GM21619 (cell line): Measurements from ENCODE around the gene HMGN4.
A peak's percentile ranks its signal among the peaks of the same experiment; 100 is the strongest.
"Not testable (repeated sequence)": the region's sequence is repeated elsewhere in the genome, so short reads cannot be mapped to it uniquely, and the experiment has no call there.

ENCODE experiments used
- ATAC-seq: cut with Tn5 transposase; IDR thresholded peaks from one replicate; pipeline ENCODE4 v1.9.1; 2021; ENCODE audit not compliant: unreplicated experiment

The HMGN4 gene

GRCh38 chr6:26522486-26523228 lies 15.5 kb upstream of the HMGN4 start:
- ATAC-seq = not testable (repeated sequence)

DNA sequence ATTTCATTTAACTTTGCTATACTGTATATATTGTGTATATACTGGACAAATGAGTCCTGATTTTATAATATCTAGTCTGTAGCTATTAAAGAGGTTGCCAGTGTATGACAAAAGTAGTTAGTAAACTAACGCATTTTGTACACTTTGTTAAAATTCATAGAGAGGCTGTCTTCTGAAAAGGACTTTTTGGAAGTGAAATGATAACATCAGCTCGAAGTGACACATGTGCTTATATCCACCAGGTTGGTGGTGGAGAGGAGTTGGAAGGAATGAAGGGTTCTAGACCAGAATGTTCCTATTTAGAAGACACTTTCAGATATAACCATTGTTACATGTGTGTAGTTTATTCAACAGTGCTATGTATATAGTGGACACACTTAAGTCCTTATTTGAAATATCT lies 13.9 kb upstream of the HMGN4 start:
- not testable (repeated sequence) for ATAC-seq

GRCh38 chr6:26524722-26525370 lies 13.3 kb upstream of the HMGN4 start:
- no peak for ATAC-seq

DNA sequence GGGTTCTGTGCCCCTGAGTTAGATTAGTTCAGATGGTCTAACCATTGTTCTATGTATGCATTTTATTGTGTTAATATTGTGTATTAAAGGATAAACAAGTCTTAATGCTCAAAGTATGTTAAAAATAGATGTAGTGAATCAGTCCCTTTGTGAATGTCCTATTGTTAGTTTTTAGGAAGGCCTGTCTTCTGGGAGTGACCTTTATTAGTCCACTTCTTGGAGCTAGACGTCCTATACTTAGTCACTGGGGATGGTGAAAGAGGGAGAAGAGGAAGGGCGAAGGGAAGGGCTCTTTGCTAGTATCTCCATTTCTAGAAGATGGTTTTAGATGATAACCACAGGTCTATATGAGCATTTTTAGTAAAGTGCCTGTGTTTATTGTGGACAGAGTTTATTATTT lies 12.3 kb upstream of the HMGN4 start:
- no peak for ATAC-seq

- no peak for ATAC-seq
Observed at GRCh38 chr6:26526928-26527327, 11.2 kb upstream of the HMGN4 start.

- ATAC-seq = no peak
Observed at GRCh38 chr6:26530203-26530602, 8.0 kb upstream of the HMGN4 start.

- no peak for ATAC-seq
Observed at GRCh38 chr6:26531897-26532296, 6.3 kb upstream of the HMGN4 start.

- no peak for ATAC-seq
Observed at GRCh38 chr6:26532699-26533531, 5.3 kb upstream of the HMGN4 start.

- ATAC-seq = no peak
Observed at GRCh38 chr6:26533532-26533931, 4.6 kb upstream of the HMGN4 start.

GRCh38 chr6:26534681-26535465 lies 3.3 kb upstream of the HMGN4 start:
- ATAC-seq = no peak

DNA sequence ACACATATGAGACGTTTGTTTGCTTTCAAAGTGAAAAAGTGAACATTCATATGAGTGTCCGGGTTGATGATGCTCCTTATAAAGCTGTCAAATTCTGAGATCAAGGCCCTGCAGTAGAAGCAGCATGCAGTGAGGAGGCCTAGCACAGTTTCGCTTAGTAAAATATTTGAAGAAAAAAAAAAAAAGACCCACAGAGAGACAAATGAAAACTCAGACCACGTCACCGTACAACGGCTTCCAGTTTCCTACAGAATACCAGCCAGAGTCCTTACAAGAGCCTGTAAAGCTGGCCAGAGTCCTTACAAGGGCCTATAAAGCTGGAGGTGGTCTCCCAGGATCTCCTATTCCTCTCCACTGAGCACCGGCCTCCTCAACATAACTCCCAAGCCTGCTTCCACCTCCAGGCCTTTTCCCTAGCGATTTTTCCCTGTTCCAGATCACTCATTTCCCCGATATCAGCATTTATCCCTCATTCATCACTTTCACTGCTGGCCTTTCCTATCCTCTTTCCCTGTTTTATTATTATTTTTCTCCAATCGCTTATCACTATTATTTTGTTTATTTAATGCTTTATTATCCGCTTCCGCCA lies 1.5 kb upstream of the HMGN4 start:
- ATAC-seq = no peak

GRCh38 chr6:26537160-26537845 lies 863 bp upstream of the HMGN4 start:
- peak; percentile 43 for ATAC-seq

- ATAC-seq = no peak
Observed at GRCh38 chr6:26538572-26538902, 371 bp downstream of the HMGN4 start.

- ATAC-seq = no peak
Observed at GRCh38 chr6:26539071-26539615, 977 bp downstream of the HMGN4 start.

DNA sequence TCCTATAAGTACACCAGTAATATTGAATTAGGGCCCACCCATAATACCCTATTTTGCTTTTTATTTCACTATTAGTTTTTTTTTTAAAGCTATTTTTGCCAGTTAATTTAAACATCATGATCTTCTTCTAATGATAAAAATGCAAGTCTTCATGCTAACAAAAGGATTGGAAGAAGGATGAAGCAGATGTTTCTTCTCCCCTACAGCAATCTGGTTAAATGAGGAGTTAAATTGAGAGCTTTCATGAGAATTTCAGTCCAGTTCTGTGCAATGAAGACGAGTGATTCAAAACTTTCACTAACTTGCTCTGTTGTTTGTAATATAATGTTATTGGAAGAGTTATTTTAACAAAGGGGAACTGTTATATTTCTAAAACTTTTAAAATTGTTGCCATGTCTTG lies 3.4 kb downstream of the HMGN4 start:
- ATAC-seq = no peak

DNA sequence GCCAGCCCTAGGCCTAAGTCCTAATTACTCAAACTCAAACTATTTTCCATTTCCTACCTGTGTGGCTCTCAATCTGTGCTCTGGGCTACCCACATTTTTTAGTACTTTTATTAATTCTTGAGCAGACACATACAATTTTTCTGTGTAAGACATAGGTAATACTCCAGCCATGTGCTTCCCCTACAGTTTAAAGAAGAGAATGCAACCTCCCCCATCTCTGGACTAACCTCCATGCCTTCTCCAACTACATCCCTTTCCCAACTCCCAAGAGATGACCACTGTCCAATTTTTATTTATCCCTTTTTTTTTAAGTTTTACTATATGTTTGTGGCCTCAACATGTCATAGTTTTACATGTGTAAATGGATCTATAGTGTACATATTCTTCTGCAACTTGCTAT lies 5.8 kb downstream of the HMGN4 start:
- no peak for ATAC-seq

DNA sequence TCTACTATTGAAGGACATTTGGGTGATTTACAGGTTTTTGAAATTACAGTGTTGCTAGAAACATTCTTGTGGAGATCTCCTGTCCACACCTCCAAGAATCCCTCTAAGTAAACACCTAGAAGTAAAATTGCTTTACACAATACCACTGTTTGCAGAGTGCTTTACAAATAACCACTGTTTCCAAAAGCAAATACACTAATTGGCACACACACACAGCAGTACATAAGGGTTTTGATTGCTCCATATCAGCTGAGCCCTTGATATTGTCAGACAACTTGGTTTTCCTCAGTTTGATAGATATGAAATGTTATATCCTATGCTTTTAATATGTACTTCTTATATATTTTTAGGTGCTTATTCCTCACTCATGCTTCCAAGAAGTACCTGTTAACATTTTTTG lies 6.3 kb downstream of the HMGN4 start:
- no peak for ATAC-seq

DNA sequence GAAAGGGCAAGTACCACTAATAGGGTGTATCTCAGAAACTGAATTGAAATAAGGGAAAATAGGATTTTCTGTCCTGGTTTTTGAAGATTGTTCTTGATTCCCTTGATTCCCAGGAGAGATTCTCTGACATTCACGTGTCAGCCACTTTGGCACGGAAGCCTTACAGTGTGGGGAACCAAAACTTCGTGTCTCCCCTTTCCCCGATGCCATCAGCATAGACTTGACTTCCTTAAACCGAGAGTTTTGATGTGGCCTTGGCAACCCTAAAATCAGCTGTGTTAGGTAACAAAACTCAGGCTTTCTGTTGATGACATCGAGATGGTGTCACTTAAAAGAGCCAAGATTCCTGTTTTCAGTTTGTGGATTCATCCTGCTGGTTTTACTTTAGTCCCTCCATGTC lies 7.5 kb downstream of the HMGN4 start:
- ATAC-seq = no peak

DNA sequence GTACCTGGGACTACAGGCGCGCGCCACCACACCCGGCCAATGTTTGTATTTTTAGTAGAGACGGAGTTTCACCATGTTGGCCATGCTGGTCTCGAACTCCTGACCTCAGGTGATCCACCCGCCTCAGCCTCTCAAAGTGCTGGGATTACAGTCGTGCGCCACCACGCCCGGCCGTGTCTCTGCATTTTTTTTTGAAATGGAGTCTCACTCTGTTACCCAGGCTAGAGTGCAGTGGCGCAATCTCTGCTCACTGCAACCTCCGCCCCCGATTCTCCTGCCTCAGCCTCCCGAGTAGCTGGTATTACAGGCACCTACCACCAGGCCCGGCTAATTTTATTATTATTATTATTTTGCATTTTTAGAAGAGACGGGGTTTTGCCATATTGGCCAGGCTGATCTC lies 9.2 kb downstream of the HMGN4 start:
- not testable (repeated sequence) for ATAC-seq
